Stimulated activated CD4-positive, alpha-beta T cell treated with anti-CD3 and anti-CD28 coated beads, Interleukin-15, amount 100 ng/mL, for 48 hours (primary cell): ENCODE results near the gene LARGE2.

Experiments used
- DNase-seq, 2 donors: peaks; one replicate each; pipeline ENCODE4 v3.0.0-alpha.2; 2020; ENCODE audit warnings: low read depth in 2 of 2

Gene LARGE2

DNA sequence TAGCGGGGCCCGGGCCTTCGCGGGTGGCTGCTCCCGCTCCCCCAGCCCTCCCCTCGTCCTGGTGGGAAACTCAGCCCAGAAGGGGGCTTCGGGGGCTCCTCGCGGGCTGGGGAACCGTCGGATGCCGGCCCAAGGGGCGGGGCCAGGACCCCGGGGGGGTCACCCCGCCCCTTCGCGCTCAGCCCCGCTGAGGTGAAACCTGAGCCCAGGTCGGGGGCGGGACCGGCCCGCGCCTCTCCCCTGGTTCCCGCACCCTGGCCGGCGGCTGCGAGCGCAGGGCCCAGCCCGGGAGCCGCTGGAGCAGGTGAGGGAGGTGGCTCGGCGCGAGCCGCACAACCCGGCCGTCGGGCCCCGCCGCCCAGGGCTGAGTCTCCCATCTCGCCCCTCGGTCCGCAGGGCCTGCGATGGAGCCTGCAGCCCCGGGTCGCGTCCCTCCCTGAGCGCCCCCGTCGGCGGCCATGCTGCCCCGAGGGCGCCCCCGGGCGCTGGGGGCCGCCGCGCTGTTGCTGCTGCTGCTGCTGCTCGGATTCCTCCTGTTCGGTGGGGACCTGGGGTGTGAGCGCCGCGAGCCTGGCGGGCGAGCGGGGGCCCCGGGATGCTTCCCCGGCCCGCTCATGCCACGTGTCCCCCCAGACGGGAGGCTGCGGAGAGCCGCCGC, at the start of gene LARGE2:
Gene LARGE2, plus strand, starts transcription at position 232 of the 658 bp plus-strand sequence. Its CDS starts 227 bp downstream, at position 459.
- no peak for DNase-seq

DNA sequence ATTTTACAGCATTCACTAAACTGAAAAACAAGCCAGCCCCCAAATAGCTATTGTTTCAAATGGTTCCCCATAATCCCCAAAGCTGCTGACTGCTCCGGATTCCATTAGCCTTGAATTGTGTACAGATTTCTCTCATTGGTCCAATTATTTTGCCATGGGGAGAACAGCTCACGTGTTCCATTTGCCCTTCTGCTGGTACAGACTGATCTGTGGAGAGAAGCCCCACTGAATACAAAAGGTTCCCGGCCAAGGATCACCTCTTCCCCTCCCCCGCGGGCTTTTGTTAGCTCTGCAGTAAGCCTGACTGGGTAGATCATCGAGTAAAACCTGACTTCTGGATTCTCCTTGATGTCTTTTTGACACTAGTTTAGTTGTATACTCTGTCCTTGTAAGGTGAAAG, 46.1 kb upstream of the LARGE2 start:
- DNase-seq, result no peak

DNA sequence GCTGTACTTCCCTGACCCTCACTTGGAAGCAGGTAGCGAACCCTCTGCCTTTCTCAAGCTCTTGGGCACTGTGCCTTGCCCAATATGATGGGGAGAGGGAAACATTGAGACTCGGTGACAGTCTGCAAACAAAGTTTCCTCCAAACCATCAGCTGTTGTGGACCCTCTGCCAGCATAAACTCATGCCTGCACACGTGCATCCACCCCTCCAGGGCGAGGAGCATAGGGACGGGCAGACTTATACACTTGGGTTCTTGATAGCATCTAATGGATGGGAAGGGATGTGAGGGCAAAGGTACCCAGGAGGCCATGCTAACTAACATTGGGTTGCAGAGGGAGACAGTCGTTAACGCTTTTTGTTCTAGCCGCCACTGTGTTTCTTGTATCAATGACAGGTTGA, 45.2 kb upstream of the LARGE2 start:
- DNase-seq, result no peak

DNA sequence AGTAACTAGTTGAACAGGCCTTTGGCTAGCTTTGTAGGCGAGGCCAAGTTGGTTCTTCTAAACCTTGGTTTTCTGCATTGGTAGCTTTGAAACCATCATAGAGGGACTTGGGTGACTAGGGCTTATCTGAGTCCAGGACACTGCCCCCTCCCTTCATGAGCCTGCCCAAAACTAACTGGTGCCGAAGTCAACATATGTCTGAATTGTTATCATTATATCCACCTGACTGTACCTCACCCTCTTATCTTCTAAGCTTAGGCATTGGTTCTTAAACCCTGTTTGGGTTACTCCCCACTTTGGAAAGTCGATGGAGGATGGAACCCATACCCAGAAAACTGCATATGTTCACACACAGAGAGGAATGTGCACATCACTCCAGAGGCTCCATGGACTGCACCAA, 44.6 kb upstream of the LARGE2 start:
- no peak for DNase-seq

DNA sequence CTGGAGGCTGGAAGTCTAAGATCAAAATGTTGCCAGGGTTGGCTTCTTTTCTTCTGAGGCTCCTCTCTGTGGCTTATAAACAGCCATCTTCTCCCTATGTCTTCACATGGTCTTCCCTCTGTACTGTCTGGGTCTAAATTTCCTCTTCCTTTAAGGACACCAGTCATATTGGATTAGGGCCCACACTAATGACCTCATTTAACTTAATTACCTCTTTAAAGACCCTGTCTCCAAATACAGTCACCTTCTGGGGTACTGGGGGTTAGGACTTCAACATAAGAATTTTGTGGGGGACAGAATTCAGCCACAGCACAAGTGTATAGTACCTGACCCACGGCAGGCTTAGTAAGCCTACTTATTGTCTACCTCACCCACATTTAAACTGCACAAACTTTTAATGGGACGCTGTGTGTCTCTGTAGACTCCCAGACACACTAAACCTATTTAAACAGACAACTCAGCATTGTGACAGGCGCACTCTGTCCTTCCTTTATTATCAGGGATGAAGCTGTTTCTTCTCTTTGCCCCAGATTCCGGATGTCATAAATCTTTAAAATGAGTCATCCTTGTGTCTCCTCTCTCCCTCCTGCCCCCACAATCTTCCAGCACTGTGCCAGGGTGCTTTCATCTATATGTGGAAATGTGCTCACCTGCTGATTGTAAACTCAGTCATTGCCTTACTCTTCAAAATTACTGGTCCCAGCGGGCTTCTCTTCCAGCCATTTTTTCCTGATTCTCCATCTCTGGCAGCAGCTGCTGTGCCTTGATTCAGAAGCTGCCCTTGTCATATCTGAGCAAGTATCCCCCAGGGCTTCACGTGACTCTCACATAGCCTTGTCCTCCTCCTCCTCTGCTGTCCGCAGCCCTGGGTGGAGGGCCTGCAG, 42.4 kb upstream of the LARGE2 start:
- no peak for DNase-seq

DNA sequence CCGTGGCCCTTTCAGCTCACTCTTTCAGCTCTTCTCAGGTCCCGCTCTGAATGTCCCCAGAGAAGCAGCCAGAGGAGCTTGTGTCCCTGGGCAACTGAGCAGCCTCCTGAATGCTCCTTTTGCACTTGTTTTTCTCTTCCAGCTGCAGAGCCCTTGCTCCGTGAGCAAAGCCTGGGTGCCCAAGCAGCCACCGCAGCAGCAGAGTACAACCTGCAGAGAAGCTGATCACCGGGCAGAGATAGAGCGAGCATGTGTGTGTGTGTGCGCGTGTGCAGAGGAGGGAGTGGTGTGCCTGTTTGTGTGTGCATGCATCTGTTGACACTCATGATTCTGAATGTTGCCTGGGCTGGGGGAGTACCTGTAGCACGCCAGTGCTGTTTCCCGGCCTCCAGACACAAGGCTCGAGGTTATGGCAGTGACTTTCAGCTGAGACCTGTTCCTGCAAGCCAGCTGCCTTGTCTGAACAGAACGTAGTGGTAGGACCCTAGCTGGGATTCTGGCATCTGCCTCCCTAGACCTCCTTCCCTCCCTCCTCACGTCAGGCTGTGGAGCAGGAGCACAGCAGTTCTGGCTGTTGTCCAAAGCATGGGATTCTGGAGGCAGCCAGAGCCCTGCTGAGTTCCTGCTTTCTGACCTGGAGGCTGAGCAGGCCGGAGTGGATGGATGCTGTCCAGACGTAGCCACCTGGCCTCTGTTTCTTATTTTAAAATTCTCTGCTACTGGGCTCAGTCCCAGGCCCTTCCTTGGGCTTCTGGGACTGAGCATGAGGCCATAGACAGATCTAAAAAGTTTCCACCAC, 41.5 kb upstream of the LARGE2 start:
- no peak for DNase-seq

DNA sequence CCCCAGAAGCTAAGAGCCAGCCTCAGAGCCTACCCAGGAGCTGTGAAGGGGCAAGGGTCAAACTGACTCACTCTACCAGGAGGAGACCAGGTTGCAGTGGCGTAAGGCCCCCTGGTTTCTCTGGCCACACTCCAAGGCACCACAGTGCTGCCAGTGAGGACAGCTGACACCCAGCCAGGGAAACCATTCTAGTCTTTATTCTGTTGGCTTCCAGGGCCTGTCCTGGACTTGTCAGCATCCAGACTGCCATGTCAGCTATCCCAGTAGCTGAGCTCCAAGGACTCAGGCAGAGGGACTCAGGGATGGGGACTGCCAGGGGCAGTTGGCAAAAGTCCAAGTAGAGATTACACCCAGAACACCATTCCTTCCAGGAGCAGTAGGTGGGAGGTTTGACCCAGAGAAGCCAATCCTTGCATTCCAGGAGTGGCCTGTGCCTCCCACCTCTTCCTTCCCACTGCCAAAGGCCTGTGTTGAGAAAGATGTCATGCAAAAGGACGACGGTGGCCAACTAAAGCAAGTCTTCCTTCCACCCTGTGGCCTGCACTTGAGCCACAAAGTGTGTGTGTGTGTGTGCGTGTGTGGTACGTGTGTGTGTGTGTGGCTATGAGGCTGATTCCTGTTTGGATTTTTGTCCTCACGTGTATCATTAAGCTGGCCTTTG, 40.6 kb upstream of the LARGE2 start:
- DNase-seq, result no peak

DNA sequence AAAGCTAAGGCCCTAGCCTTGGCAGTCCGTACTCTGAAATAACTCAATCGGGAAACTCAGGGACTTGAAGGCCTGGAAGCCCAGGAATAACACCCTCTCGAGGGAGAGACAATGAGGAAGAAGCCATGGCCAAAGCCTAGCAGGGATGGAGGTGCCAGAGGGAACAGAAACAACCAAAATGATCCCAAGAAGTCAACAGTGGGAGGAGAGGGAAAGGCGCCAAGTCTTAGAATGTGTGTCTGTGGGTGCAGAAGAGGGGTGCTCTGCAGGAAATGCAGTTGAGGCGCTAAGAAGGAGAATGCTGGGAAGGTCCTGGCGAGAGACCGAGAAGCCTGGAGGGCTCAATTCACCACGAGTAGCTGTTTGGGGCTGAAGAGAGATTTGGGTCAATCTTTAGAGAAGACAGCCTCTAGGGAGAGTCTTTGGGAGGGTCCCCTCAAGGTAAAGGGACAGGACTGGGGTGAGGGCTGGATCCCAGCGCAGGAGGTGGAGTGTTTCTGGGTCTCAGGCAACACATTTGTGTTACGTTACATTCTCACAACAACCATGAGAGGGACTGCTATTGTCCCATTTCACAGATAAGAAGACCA, 37.8 kb upstream of the LARGE2 start:
- no peak for DNase-seq

DNA sequence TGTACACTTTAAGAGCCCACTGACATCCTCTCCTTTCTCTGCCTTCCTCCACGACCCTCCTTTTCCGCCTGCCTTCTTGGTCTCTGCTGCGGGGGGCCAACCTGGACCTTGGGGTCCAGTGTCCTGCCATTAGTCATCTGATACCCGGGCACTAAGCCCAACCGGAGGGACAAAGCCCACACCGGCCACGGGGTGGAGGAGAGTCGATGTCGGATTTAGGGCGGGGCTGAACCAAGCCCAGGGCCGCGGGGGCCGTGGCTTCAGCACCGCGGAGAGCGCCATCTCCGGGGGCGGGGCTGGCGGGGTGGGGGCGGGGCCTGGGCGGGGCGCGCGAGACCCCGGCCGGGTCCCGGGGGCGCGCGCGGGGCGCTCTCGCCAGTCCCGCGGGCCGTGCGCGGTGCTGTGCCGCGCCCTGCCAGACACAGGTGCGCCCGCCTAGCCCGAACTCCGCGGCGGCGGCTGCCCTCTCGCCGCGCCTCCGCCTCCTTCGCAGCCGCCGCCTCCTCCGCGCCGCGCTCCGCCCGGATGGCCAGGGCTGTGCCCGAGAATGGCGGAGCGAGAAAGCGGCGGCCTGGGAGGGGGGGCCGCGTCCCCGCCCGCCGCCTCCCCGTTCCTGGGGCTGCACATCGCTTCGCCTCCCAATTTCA, 37.1 kb upstream of the LARGE2 start, which contains the start of gene MAPK8IP1:
Gene MAPK8IP1, plus strand, starts transcription at position 378 of the 647 bp plus-strand sequence. Its CDS starts 170 bp downstream, at position 548.
- DNase-seq, result no peak

DNA sequence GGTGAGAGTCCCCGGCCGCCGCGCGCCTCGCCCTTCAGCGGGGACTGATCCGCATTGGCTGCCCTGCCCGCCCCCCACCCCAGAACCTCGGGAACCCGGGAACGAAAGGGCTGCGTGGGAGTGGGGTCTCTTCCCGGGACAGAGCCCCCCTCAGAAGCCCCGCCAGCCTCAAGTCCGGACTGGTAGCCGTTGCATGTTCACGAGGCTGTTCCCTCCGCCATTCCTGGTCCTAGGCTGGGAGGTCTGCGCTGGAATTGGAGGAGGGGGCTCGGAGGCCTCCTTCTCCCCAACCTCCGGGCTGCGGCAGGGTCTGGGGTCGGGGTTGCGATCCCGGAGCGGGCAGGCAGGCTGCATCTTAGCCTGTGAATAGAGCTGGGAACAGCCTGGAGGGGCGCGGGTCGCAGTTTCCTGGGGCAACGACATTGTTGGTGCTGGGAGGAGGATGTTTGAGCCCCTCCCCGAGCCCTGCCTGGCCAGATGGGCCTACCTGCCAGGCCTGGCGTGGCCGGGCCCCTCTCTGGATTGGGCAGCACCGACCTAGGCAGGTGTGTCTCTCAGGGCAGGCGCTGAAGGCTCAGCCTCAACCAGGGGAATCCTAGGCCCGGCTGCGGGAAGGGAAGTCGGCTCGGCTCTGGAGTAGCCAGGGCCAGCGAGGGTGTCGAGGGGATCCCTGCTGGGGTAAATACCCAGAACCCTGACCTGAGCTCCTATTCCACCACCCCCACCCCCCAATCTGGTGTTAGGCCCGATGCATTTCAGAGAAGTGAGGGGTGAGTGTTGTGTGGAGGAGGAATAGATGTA, 36.3 kb upstream of the LARGE2 start:
- no peak for DNase-seq

DNA sequence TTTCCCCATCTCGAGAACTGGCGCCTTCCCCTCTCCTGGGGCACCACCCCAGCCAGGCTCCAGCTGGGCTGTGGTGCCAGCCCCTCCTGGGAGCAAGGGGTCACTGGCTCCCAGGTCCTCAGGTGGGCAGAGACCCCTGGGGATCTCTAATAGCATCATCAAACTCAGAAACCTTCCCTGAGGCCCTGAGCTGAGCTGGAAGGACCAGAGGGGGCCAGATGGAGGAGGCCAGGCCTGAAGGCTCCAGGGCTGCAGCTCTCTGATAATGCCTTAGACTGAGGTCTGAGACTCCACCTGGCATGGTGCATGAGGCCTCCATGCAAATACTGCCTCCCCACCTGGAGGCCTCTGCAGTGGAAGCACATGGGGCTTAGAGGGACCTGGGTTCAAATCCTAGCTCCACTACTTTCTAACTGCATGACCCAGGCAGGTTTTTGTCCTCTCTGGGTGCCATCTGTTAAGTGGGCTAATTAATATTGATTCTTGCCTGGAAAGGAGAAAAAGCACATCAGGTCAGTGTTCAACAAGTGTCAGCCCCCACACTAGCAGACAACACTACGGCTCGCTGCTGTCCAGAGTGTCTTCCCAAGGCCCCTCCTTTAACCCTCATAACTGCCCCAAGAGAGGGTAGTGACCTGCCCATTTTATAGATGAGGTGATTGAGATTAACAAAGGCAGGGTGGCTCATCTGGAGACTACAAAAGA, 35.5 kb upstream of the LARGE2 start:
- DNase-seq, result no peak

DNA sequence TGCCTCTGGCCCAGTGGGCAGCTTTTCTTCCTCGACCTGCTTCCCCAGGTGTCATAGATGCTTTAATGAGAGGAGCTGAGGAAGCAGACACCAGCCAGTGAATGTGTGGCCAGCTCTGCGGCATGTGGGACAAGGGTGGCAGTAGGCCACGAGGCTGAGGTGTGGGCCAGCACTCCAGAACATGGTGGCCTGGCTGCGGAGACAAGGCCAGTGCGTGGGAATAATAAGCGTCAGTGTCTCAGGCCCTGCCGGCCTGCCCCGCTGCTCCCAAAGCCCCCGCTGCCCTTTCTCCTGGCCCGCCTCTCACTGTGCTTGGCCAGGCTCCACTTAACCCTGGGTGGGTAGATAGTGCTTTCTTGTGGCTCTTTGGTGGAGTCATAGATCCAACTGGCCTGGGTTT, 34.9 kb upstream of the LARGE2 start:
- no peak for DNase-seq

DNA sequence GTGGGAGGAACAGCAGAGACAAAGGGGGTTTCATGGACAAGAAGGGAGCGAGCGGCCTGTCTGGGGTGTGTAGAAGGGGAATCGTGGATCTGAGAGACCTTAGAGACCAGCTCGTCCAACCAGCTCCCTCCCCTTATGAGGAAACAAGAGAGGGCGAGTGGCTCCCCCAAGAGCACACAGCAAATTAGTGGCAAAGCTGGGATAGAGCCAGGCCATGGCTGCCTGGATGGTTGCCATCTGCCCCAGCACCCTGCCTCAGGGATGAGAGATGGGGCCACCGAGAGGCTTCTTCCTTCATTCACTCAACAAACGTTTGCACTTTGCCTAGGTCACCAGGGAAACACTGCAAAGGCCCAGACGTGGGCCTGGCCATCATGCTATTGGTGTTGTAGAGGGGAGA, 32.9 kb upstream of the LARGE2 start:
- no peak for DNase-seq

DNA sequence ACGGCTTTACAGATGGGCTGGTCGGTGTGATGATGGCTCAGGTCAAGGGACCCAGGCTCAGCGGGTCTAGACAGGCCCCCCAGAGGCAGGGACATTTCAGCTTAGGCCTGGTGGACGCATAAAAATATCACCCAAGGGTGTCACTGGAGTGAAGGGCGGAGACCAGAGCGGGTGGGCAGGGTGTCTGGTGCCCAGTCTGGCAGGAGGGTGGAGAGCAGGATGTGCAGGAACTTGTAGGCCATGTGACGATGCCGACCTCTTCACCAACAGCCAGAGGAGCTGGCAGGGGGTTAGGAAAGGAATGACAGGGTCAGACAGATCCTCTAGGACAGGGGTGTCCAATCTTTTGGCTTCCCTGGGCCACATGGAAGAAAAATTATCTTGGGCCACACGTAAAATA, 32.5 kb upstream of the LARGE2 start:
- no peak for DNase-seq

DNA sequence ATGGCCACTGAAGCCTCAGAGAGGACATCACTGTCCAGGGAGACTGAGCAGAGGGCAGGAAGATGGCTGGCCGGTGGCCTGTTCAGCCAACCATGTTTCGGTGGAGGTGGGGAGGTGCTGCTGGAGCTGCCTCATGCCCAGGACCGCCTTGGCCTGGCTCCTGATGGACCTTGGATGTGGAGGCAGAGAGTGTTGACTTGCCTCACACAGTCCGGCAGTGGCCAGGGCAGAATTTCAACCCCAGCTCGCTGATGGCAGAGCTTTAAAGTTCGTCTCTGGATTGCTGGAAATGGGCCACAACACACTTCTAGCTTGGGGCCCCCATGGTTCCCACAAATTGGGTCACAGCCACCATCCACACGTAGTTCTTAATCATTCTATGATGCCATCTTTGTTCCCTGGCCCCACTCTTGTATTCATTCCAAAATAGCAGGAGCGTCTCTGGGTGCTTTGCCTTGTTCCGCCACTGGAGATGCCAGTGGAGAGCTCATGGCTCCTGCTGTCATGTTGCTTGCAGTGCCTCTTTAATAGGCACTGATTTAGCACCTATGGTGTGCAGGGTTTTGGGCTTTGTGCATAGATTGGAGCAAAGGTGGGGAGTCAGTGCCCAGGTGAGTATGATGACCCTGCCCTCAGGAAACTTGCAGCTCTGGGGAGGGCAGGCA, 31.4 kb upstream of the LARGE2 start:
- DNase-seq, result no peak

DNA sequence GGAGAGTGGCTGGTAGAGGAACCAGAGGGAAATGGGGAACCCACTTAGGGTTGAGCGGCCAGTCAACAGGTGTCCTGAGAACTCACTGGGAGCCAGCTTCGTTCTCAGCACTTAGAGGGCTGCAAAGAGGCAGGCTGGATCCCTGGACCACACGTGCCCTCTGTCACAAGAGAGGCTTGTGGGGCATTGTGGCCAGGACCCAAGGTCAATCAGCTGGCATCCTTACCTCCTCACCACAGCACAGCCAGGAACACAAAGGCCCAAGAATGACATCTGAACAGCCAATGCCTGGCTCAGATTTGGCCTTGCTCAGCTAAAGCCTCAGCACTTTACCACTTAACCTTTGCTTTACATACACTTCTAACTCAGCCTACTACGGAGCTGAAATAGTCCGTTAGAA, 29.6 kb upstream of the LARGE2 start:
- DNase-seq, result no peak

DNA sequence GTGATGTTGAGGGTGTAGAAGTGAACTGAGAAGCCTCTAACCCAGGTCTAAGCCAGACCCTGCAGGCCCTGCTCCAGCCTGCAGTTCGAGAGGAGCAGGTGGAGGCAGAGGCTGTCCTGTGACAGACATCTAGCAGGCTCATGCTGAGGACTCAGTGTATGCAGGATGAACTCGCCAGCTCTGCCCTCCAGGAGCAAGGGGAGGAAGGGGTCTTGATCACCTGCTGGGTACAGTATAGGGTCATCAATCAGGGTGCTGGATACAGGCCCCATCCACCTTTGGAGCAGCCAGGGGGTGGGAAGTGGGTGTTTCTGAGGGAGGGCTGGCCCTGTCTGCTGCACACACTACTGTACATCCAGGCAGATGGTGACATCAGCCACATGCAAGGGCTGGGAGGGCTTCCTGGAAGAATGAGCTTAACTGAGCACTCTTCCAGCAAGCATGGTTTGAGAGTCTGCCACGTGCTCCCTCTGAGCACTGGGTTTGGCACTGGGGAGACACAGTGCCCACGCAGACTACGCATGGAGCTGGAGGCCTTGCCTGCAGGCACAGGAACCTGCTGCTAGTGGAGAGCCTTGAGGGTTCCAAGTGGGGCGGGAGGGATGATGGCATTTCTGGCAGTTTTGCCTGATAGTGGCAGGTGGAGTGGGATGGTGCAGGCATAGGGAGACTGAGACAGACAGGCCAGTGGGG, 27.8 kb upstream of the LARGE2 start:
- no peak for DNase-seq

DNA sequence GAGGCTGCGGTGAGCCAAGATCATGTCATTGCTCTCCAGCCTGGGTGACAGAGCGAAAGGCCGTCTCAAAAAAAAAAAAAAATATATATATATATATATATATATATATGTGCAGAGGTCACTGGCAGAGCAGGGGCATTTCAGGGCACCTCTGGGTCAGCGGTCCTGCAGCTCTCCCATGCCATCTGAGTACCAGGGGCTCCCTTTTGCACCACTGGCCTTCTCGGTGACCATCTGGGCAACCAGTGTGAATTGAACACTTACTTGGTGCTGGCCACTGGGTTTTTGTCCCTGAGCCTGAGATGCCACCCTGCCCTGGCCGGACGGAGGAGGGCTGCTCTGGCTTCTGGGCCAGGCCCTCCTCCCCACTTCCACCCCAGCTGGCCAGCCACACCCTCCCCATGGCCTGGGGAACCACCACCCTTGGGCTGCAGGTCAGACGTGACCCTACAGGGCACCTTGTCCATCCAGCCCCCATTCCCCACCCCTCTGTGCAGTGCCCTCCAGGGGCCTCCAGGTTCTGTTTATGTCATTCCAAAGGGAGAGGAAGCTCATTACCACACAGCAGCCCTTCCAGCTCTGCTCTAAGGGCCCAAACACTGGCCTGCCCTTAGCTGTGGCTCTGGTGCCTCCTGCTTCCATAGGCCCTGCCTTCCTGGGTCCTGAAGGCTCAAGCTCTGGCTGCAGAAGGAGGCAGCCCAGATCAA, 26.8 kb upstream of the LARGE2 start:
- DNase-seq, result no peak
